K562 (cell line): ENCODE measurements around the gene TMEM245. TPM values are rescaled to one million over a fixed set of nuclear protein-coding genes. Genes with fewer than 3 reads are reported as not detected.

ENCODE experiments used
- ATAC-seq: fragments of 200-7000 bp; cut with Tn5 transposase; 3 replicates; pipeline ENCODE4 v1.9.1; 2020; ENCODE audit warnings: moderate library complexity
- BruUV-seq: library from RNA; stranded (reverse); fragments of 400-500 nt; replicated peaks from 2 replicates; lab custom pipeline; 2021; lab: Mats Ljungman, UMichigan
- CTCF ChIA-PET: fragments of 300-600 bp; formaldehyde crosslinking; extraction: SDS; loops from one replicate; lab custom pipeline; 2021; ENCODE audit warnings: low intra/inter-chr PET ratio; lab: Yijun Ruan, JAX
- POLR2A ChIA-PET: fragments of 300-600, 350-650 bp; sonication (Branson Sonifier 250); formaldehyde crosslinking; extraction: SDS; loops from one replicate; lab custom pipeline; 2021; ENCODE audit warnings: antibody characterized with exemption, inconsistent platforms; lab: Yijun Ruan, JAX
- DNase-seq, 4 experiments: peaks; one replicate each; pipeline versions ENCODE4 v3.0.0 to v3.0.0-alpha.2; 2011 to 2018; ENCODE audit warnings: low spot score in 3 of 4, mixed read lengths in 3 of 4; ENCODE audit errors: extremely low read depth in 1 of 4
- FAIRE-seq: peaks from 2 replicates; lab custom pipeline; 2011; peaks lifted over from hg19 to GRCh38; lab: Jason Lieb, UNC
- H2AFZ ChIP-seq: 2 replicates; pipeline ENCODE4 v1.6.0; 2011; ENCODE audit warnings: low read depth, low read length, control low read depth, inconsistent platforms
- H3K27ac ChIP-seq: fragments of 200-600 bp; 3 replicates; pipeline ENCODE4 v1.8.0; 2011; ENCODE audit warnings: low read depth, mild to moderate bottlenecking, control low read depth, inconsistent platforms, low read length, moderate library complexity, mixed read lengths; ENCODE audit errors: extremely low read depth
- H3K27me3 ChIP-seq, 2 experiments: fragments of 300-600 bp in 1 of 2; 2 replicates in 1 of 2; 3 replicates in 1 of 2; pipeline versions ENCODE4 v1.6.0 to v1.8.0; 2011; ENCODE audit warnings: inconsistent platforms in 2 of 2, low read length in 2 of 2, mild to moderate bottlenecking in 1 of 2, mixed read lengths in 1 of 2, moderate library complexity in 1 of 2; ENCODE audit not compliant: control insufficient read depth in 2 of 2, insufficient read depth in 2 of 2
- H3K36me3 ChIP-seq: fragments of 300-600 bp; 3 replicates; pipeline ENCODE4 v1.8.0; 2011; ENCODE audit warnings: mild to moderate bottlenecking, low read length, inconsistent platforms; ENCODE audit not compliant: control insufficient read depth, insufficient read depth
- H3K4me1 ChIP-seq, 2 experiments: fragments of 200-600 bp in 1 of 2; replicated peaks in 1 of 2; 2 replicates in 1 of 2; 3 replicates in 1 of 2; pipeline versions ENCODE4 v1.5.1 to v1.8.0; 2011; ENCODE audit warnings: inconsistent platforms in 2 of 2, low read length in 2 of 2, mild to moderate bottlenecking in 1 of 2, mixed read lengths in 1 of 2, moderate library complexity in 1 of 2; ENCODE audit not compliant: control insufficient read depth in 2 of 2, insufficient read depth in 2 of 2
- H3K4me2 ChIP-seq: 2 replicates; pipeline ENCODE4 v1.6.1; 2011; ENCODE audit warnings: low read length, control low read depth, inconsistent platforms, mixed read lengths; ENCODE audit not compliant: insufficient read depth
- H3K4me3 ChIP-seq: fragments of 200-600 bp; sonication (generic), shearing (Covaris generic); 2 replicates; pipeline ENCODE4 v1.5.1; 2016; ENCODE audit warnings: control low read depth, inconsistent platforms
- H3K79me2 ChIP-seq: fragments of 200-600 bp; 3 replicates; pipeline ENCODE4 v1.8.0; 2011; ENCODE audit warnings: low read length, inconsistent platforms; ENCODE audit not compliant: control insufficient read depth, insufficient read depth
- H3K9ac ChIP-seq, 2 experiments: 2 replicates each; pipeline versions ENCODE4 v1.6.0 to v1.6.1; 2011; ENCODE audit warnings: low read depth in 2 of 2, low read length in 2 of 2, control low read depth in 1 of 2, inconsistent platforms in 1 of 2, mild to moderate bottlenecking in 1 of 2, mixed read lengths in 1 of 2; ENCODE audit not compliant: insufficient read depth in 1 of 2
- H3K9me1 ChIP-seq: one replicate; pipeline ENCODE4 v1.6.0; 2011; ENCODE audit warnings: inconsistent platforms, mild to moderate bottlenecking, low read length, moderate library complexity; ENCODE audit not compliant: control insufficient read depth, insufficient read depth
- H3K9me3 ChIP-seq: replicated peaks from 2 replicates; pipeline ENCODE4 v1.5.1; 2011; ENCODE audit warnings: low read depth, low read length, inconsistent platforms; ENCODE audit not compliant: control insufficient read depth, insufficient read depth
- H4K20me1 ChIP-seq: replicated peaks from 2 replicates; pipeline ENCODE4 v1.6.1; 2011; ENCODE audit warnings: low read length, inconsistent platforms, mixed read lengths; ENCODE audit not compliant: control insufficient read depth, insufficient read depth
- CEBPB ChIP-seq: fragments of 450-650 bp; IDR thresholded peaks from 2 replicates; pipeline ENCODE4 v1.6.1; 2016; ENCODE audit warnings: missing genetic modification characterization, missing compliant biosample characterization
- CEBPG ChIP-seq, 3 experiments: fragments of 200-800 bp in 1 of 3; sonication (Bioruptor generic) in 1 of 3; sonication (generic) in 1 of 3; formaldehyde crosslinking in 1 of 3; IDR thresholded peaks in 2 of 3; conservative IDR thresholded peaks in 1 of 3; 2 replicates each; pipeline versions ENCODE4 v1.6.1 to v1.8.0; 2016 to 2022; ENCODE audit warnings: missing compliant biosample characterization in 2 of 3, missing genetic modification characterization in 2 of 3, mild to moderate bottlenecking in 1 of 3, missing genetic modification reagents in 1 of 3
- ESRRA ChIP-seq: fragments of 450-650 bp; IDR thresholded peaks from 2 replicates; pipeline ENCODE4 v1.6.1; 2014; ENCODE audit warnings: low read depth, mild to moderate bottlenecking, moderate library complexity, borderline replicate concordance
- KHSRP ChIP-seq: fragments of 450-650 bp; IDR thresholded peaks from 2 replicates; pipeline ENCODE4 v1.6.1; 2017
- MCM7 ChIP-seq, 2 experiments: fragments of 450-650 bp; IDR thresholded peaks; 2 replicates each; pipeline ENCODE4 v1.6.1; 2016 to 2018
- WGBS: fragments of 100-300 bp; shearing (Covaris generic); methylation state at CpG from one replicate; pipeline ENCODE4 v1.1.6; 2016; ENCODE audit warnings: low coverage, mixed read lengths; ENCODE audit not compliant: insufficient coverage; ENCODE audit errors: missing lambda C conversion rate; 5-methylcytosine and 5-hydroxymethylcytosine counted together
- in situ Hi-C: fragments of 300-500 bp; cut with MboI; formaldehyde crosslinking; loops from 4 replicates; pipeline ENCODE4 v1.15.0; 2018; ENCODE audit warnings: inconsistent platforms, mixed read lengths
- intact Hi-C: fragments of 100-400 bp; cut with micrococcal nuclease; formaldehyde crosslinking; loops from 2 replicates; pipeline ENCODE4 v1.14.2; 2022
- polyA plus RNA-seq, 8 experiments: library from polyadenylated mRNA; depleted of rRNA in 4 of 8; stranded (reverse) in 5 of 8; unstranded in 3 of 8; fragments of >200 nt; fragmentation: Nextera tagmentation in 2 of 8; fragmentation: Illumina TruSeq in 1 of 8; extraction: Ambion mirVana in 2 of 8; extraction: Trizol in 1 of 8; gene quantifications; 2 replicates each; pipeline versions ENCODE4 v1.2.1 to v1.2.3, GENCODE V29; 2011 to 2014; ENCODE audit warnings: inconsistent platforms in 1 of 8, missing spikeins in 1 of 8
- total RNA-seq, 7 experiments: library from RNA; depleted of rRNA in 6 of 7; stranded (reverse); fragments of >200 nt in 6 of 7; fragmentation: Illumina TruSeq in 2 of 7; extraction: Trizol in 2 of 7; gene quantifications; 2 replicates each; pipeline versions ENCODE4 v1.2.1 to v1.2.3, GENCODE V29; 2011 to 2021; ENCODE audit warnings: low replicate concordance in 1 of 7
- TF ChIP-seq, protein P1 (sequence below): fragments of 250-450 bp; sonication (Bioruptor Pico); IDR thresholded peaks from 2 replicates; pipeline ENCODE4 v1.4.0; 2020; ENCODE audit warnings: mild to moderate bottlenecking, moderate library complexity
- TF ChIP-seq, protein P2 (sequence below): fragments of 450-650 bp; formaldehyde crosslinking; IDR thresholded peaks from 2 replicates; pipeline ENCODE4 v1.4.0; 2020; ENCODE audit warnings: mild to moderate bottlenecking, mixed read lengths
- TF ChIP-seq, protein P3 (sequence below): sonication (generic); formaldehyde crosslinking; IDR thresholded peaks from 2 replicates; pipeline ENCODE4 v1.8.0; 2022; ENCODE audit warnings: mild to moderate bottlenecking, missing genetic modification reagents

Gene TMEM245
- total and polyA plus RNA-seq, 9 of the 15 experiments (the other 6 are each of a cell fraction or from before 2014, with no cell fraction given): 8.5 to 43.2 (median 24.3) TPM

DNA sequence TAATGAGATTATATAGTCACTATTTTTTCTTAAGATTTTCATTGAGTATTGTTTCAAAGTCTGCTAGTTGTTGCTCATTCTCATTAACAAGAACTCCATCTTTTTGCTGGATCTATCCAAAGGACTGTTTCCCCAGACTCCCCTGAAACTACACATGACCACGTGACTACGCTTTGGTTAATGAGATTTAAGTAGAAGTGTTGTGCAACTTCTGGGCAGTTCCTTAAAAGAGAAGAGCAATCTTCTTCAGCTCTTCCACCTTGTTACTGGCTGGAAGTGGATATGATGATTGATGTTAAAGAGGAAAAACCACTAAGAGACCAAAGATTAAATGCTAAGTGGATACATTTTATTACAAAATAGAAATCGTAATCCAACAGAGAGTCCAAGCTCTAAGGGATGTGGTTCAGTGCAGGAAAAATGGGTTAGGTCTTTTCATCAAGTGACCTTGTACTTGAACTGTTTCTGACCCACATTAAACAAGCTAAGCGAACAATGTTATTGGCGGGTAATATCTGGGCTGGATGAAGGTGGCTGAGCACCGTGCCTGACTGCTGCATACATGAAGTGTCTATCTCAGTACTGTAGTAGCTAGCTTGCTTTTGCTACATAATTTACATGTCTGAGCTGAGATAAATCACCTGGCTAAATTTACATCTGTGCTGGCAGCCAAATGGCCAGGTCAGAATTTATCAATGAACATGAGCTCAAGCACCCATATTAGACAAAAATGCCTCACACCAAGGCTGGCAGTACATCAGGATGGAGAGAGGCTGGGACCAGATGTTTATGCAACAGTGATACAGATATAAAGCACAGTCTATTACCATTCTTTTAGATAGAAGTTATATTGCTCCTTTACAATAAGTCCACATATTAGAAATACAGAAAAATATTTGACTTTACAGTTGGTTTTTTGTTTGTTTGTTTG, 98.9 kb downstream of the TMEM245 start:
- Histone ChIP-seq H2AFZ (no peak overlapping the region), H3K27ac (no peak overlapping the region), H4K20me1 (no peaks in the 10 kb centered on the region), H3K9me1 (no peaks in the 10 kb centered on the region), H3K27me3 (no peaks in the 10 kb centered on the region), H3K4me3 (no peak overlapping the region), H3K79me2 (no peaks in the 10 kb centered on the region), H3K36me3 (peaks cover 63% of the 10 kb centered on the region), H3K9me3 (no peaks in the 10 kb centered on the region), H3K4me2 (no peak overlapping the region), H3K9ac (no peak overlapping the region), H3K4me1 (no peaks in the 10 kb centered on the region)
- ChIA-PET POLR2A (interaction anchor here (0.5 kb wide), 1 partner anchor 250 kb away, joined by 3 read pairs; no protein-coding TSS in a partner anchor), CTCF (no interaction called here)
- intact Hi-C loops: no loop called here
- WGBS: 77% methylated on average over 6 of the region's 6 CpGs
- no peak for FAIRE-seq
- in situ Hi-C loops: no loop called here
- no TSS peak for BruUV-seq
- no peak for ATAC-seq
- TF ChIP-seq, protein P1, sequence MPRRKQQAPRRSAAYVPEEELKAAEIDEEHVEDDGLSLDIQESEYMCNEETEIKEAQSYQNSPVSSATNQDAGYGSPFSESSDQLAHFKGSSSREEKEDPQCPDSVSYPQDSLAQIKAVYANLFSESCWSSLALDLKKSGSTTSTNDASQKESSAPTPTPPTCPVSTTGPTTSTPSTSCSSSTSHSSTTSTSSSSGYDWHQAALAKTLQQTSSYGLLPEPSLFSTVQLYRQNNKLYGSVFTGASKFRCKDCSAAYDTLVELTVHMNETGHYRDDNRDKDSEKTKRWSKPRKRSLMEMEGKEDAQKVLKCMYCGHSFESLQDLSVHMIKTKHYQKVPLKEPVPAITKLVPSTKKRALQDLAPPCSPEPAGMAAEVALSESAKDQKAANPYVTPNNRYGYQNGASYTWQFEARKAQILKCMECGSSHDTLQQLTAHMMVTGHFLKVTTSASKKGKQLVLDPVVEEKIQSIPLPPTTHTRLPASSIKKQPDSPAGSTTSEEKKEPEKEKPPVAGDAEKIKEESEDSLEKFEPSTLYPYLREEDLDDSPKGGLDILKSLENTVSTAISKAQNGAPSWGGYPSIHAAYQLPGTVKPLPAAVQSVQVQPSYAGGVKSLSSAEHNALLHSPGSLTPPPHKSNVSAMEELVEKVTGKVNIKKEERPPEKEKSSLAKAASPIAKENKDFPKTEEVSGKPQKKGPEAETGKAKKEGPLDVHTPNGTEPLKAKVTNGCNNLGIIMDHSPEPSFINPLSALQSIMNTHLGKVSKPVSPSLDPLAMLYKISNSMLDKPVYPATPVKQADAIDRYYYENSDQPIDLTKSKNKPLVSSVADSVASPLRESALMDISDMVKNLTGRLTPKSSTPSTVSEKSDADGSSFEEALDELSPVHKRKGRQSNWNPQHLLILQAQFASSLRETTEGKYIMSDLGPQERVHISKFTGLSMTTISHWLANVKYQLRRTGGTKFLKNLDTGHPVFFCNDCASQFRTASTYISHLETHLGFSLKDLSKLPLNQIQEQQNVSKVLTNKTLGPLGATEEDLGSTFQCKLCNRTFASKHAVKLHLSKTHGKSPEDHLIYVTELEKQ: no peak
- TF ChIP-seq, protein P2, sequence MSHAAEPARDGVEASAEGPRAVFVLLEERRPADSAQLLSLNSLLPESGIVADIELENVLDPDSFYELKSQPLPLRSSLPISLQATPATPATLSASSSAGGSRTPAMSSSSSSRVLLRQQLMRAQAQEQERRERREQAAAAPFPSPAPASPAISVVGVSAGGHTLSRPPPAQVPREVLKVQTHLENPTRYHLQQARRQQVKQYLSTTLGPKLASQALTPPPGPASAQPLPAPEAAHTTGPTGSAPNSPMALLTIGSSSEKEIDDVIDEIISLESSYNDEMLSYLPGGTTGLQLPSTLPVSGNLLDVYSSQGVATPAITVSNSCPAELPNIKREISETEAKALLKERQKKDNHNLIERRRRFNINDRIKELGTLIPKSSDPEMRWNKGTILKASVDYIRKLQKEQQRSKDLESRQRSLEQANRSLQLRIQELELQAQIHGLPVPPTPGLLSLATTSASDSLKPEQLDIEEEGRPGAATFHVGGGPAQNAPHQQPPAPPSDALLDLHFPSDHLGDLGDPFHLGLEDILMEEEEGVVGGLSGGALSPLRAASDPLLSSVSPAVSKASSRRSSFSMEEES (CRISPR knock-in tag): peak; percentile 60
- TF ChIP-seq CEBPB (tag) (peak; percentile 90), CEBPG (CRISPR knock-in tag; IDR thresholded peaks at IDR 0.05) (0 out of 2 replicates have a peak, but pooled peaks have one; percentile 17), CEBPG (tag; conservative IDR thresholded peaks at IDR 0.05 in 1 of 2, IDR thresholded peaks at IDR 0.05 in 1 of 2) (peak in 1 of 2 experiments; percentile 63; a peak in 1 of 4 replicates), KHSRP (no peak), MCM7 (IDR thresholded peaks at IDR 0.05) (no peak), ESRRA (no peak)
- TF ChIP-seq, protein P3, sequence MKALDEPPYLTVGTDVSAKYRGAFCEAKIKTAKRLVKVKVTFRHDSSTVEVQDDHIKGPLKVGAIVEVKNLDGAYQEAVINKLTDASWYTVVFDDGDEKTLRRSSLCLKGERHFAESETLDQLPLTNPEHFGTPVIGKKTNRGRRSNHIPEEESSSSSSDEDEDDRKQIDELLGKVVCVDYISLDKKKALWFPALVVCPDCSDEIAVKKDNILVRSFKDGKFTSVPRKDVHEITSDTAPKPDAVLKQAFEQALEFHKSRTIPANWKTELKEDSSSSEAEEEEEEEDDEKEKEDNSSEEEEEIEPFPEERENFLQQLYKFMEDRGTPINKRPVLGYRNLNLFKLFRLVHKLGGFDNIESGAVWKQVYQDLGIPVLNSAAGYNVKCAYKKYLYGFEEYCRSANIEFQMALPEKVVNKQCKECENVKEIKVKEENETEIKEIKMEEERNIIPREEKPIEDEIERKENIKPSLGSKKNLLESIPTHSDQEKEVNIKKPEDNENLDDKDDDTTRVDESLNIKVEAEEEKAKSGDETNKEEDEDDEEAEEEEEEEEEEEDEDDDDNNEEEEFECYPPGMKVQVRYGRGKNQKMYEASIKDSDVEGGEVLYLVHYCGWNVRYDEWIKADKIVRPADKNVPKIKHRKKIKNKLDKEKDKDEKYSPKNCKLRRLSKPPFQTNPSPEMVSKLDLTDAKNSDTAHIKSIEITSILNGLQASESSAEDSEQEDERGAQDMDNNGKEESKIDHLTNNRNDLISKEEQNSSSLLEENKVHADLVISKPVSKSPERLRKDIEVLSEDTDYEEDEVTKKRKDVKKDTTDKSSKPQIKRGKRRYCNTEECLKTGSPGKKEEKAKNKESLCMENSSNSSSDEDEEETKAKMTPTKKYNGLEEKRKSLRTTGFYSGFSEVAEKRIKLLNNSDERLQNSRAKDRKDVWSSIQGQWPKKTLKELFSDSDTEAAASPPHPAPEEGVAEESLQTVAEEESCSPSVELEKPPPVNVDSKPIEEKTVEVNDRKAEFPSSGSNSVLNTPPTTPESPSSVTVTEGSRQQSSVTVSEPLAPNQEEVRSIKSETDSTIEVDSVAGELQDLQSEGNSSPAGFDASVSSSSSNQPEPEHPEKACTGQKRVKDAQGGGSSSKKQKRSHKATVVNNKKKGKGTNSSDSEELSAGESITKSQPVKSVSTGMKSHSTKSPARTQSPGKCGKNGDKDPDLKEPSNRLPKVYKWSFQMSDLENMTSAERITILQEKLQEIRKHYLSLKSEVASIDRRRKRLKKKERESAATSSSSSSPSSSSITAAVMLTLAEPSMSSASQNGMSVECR (CRISPR knock-in tag): no peak
- DNase-seq: no peak
